IMR-90 (cell line): ENCODE data around the gene KRT39.

Experiments
- BHLHE40 ChIP-seq: fragments of 150-350 bp; IDR thresholded peaks from 2 replicates; pipeline ENCODE4 v1.6.1; 2016; ENCODE audit warnings: mild to moderate bottlenecking, low read depth, low read length
- CTCF ChIP-seq: conservative IDR thresholded peaks from 2 replicates; pipeline ENCODE4 v1.5.1; 2012; ENCODE audit warnings: mild to moderate bottlenecking, low read depth, low read length, improper control_type of control experiment
- ELK1 ChIP-seq: fragments of 150-350 bp; IDR thresholded peaks from 2 replicates; pipeline ENCODE4 v1.6.1; 2016; ENCODE audit warnings: low read depth, mild to moderate bottlenecking, low read length, moderate library complexity, borderline replicate concordance
- FOS ChIP-seq: fragments of 150-350 bp; IDR thresholded peaks from 2 replicates; pipeline ENCODE4 v1.6.1; 2016; ENCODE audit warnings: low read depth, low read length
- POLR2A ChIP-seq: IDR thresholded peaks from 2 replicates; pipeline ENCODE4 v1.6.1; 2012; ENCODE audit warnings: mild to moderate bottlenecking, low read depth, low read length
- RAD21 ChIP-seq: IDR thresholded peaks from 2 replicates; pipeline ENCODE4 v1.6.1; 2012; ENCODE audit warnings: low read length, improper control_type of control experiment
- RCOR1 ChIP-seq: IDR thresholded peaks from 2 replicates; pipeline ENCODE4 v1.6.1; 2012; ENCODE audit warnings: mild to moderate bottlenecking, low read length, improper control_type of control experiment; ENCODE audit not compliant: insufficient replicate concordance
- SMC3 ChIP-seq: fragments of 150-350 bp; IDR thresholded peaks from 2 replicates; pipeline ENCODE4 v1.6.1; 2016; ENCODE audit warnings: low read depth, mild to moderate bottlenecking, antibody characterized with exemption, low read length, moderate library complexity
- USF2 ChIP-seq: fragments of 150-350 bp; IDR thresholded peaks from 2 replicates; pipeline ENCODE4 v1.6.1; 2017; ENCODE audit warnings: mild to moderate bottlenecking, antibody characterized with exemption, low read length, low read depth

GRCh38 chr17:40921026-40921425 is 45.7 kb downstream of the KRT39 start:
- TF ChIP-seq CTCF (no peak), POLR2A (no peak), ELK1 (no peak), BHLHE40 (no peak), USF2 (no peak), RAD21 (no peak), FOS (no peak), SMC3 (no peak), RCOR1 (no peak)
